Transverse colon (tissue), 4 donors: ENCODE results near the gene CHRNB1.

Experiments
- EP300 ChIP-seq: sonication (generic); formaldehyde crosslinking; IDR thresholded peaks from one replicate; pipeline ENCODE4 v1.6.1; 2017; ENCODE audit warnings: antibody characterized with exemption, low read depth
- POLR2AphosphoS5 ChIP-seq, 3 donors: sonication (generic); formaldehyde crosslinking; IDR thresholded peaks; one replicate each; pipeline ENCODE4 v1.6.1; 2016; ENCODE audit warnings: antibody characterized with exemption in 3 of 3
- TF ChIP-seq, protein P1 (sequence below), 5 experiments: fragments of 200-600 bp in 3 of 5; fragments of 450-650 bp in 2 of 5; sonication (generic) in 3 of 5; IDR thresholded peaks; 1 replicate in 2 of 5; 2 replicates in 3 of 5; pipeline ENCODE4 v1.5.1; 2016 to 2017; ENCODE audit warnings: antibody characterized with exemption in 5 of 5, inconsistent platforms in 3 of 5, mild to moderate bottlenecking in 2 of 5, moderate library complexity in 1 of 5

DNA sequence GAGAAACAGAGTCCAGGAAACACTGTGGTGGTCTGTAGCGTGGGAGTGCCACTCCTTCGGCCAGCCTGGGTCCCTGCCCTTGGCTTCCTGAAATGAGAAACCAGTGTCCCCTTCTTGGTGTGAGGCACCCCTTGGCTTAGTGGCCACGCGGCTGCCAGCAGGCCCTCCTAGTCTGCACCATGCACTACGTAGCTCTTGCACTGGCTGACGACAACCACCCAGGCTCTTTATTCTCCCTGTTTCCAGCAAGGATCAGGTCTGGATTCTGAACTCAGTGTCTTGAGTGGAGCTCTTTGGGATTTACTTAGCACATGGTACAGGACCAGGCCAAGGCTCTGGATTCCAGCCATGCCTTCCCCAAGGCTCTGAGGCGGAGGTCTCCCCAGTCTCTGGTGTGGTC, 17.3 kb upstream of the CHRNB1 start:
- TF ChIP-seq EP300, result no peak
- TF ChIP-seq, protein P1, sequence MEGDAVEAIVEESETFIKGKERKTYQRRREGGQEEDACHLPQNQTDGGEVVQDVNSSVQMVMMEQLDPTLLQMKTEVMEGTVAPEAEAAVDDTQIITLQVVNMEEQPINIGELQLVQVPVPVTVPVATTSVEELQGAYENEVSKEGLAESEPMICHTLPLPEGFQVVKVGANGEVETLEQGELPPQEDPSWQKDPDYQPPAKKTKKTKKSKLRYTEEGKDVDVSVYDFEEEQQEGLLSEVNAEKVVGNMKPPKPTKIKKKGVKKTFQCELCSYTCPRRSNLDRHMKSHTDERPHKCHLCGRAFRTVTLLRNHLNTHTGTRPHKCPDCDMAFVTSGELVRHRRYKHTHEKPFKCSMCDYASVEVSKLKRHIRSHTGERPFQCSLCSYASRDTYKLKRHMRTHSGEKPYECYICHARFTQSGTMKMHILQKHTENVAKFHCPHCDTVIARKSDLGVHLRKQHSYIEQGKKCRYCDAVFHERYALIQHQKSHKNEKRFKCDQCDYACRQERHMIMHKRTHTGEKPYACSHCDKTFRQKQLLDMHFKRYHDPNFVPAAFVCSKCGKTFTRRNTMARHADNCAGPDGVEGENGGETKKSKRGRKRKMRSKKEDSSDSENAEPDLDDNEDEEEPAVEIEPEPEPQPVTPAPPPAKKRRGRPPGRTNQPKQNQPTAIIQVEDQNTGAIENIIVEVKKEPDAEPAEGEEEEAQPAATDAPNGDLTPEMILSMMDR (IDR thresholded peaks at IDR 0.05), result no peak
- no peak for TF ChIP-seq POLR2AphosphoS5 (IDR thresholded peaks at IDR 0.05)
